HG02840 (cell line): ENCODE data around the gene CBX7.

Experiments
- ATAC-seq: cut with Tn5 transposase; IDR thresholded peaks from one replicate; pipeline ENCODE4 v1.9.1; 2021; ENCODE audit warnings: mild to moderate bottlenecking, moderate library complexity, moderate number of reproducible peaks; ENCODE audit not compliant: unreplicated experiment, low FRiP score

The CBX7 gene

DNA sequence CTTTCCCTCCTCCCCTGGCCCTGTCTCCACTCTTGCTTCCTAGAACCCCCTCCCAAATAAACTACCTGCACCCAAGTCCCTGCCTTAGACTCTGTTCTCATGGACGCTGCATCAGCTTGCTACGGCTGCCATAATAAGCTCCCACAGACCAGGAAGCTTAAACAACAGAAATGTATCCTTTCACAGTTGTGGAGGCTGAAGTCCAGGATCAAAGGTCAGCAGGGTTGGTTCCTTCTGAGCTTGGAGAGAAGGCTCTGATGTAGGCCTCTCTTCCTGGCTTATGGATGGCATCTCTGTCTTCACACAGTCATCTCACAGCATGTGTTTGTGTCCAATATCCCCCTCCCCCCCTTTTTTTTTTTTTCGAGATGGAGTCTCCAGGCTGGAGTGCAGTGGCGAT is 23.4 kb downstream of the CBX7 start:
- no peak for ATAC-seq

DNA sequence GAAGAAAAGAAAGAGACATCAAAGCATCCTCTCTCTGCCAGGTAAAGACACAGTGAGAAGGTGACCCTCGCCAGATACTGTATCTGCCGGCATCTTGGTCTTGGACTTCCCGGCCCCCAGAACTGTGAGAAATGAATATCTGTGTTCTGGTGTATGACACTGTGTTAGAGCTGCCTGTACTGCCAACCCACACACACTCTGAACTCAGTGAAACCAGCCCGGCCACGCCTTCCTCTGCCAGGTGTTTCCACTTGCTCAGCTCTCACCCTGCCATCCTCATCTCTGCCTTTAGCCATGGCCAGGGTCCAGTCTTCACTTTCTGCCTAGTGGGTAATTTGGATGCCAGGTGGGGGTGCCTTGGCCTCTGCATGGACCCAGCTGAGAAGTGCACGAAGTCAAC is 24.0 kb downstream of the CBX7 start:
- ATAC-seq = no peak

DNA sequence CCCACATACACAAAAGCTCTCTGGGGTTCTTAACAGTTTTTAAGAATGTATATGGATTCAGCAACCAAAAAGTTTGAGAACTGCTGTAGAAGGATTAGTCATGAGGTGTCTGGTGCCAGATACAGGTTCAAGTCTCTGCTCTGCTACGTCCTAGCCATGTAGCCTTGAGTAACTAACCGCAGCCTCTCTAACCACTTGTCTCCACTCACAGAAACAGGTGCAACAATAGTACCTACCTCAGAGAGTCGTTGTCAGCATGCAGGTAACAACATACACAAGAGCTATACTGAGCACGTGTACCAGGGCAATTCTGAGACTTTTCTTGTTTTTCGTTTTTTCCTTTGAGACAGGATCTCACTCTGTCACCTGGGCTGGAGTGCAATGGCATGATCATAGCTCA is 26.9 kb downstream of the CBX7 start:
- ATAC-seq = no peak

DNA sequence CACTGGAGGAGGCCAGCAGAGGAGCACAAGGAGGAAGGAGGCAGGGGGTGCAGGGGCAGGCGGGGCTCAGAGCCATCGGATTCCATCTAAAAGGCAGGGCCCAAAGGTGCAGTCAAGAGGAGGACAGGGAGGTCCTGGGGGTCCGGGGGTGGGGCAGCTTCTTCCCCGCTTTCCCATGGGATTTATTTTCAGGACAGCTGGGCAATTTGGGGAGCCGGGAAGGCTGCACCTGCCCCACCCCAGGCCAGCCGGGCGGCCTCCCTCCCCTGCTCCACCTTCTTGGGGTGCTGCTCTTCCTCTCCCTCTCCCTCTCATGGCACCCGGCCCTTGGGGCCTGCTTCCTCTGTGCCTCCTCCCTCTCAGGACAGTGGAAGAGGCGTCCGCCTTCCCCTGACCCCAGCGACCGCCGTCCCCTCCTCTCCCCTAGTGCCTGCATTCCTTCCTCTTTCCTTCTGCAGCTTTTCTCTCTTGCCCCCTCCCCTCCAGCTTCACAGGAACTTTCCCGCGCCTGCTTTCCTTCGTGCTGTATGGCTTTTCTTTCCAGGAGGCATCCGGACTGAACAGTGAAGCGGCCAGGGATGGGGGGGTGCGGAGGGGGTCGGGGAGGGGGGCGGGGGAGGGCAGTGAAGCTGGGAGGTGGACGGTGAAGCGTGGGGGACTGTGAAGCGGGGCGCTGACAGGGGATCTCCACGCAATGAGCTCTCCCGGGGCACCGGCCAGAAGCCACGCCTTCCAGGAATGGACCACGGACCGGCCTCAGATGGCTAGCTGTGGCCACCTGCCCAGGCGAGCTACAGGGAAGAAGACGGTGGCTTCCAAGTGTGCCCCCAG is 28.5 kb downstream of the CBX7 start:
- ATAC-seq = no peak

DNA sequence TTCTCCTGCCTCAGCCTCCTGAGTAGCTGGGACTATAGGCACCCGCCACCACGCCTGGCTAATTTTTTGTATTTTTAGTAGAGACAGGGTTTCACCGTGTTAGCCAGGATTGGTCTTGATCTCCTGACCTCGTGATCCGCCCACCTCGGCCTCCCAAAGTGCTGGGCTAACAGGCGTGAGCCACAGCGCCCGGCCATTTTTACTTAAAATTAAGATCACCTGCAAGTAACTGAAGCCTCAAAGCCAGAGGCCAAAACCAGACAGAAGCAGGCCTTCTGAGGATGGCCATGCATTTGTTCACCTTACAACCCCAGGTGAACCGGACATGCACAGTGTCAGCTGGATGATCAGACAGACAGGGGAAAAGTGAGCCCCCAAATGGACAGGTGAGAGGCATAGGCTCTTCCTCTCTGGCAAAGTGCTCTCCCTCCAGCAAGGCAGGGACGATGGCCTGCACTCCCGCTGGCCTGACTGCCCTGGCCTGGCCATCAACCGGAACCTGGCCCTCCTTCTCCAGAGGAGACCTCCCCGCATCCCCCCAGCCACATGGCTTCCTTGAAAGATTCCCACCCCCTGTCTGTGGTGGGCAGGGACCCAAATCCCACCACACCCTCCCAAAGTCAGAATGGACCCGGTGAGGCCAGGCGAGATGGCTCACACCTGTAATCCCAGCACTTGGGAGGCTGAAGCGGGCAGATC is 29.6 kb downstream of the CBX7 start:
- no peak for ATAC-seq

DNA sequence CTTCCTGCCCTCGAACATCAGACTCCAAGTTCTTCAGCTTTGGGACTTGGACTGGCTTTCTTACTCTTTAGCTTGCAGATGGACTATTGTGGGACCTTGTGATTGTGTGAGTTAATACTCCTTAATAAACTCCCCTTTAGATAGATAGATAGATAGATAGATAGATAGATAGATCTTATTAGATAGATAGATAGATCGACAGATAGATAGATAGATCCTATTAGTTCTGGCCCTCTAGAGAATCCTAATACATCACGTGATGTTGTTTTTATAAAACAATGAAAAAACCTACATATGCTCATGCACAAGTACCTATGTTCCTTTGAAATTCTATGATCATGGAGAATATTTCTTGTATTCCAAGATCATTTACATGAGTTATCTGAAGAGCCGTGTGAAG is 31.5 kb downstream of the CBX7 start:
- ATAC-seq = no peak

DNA sequence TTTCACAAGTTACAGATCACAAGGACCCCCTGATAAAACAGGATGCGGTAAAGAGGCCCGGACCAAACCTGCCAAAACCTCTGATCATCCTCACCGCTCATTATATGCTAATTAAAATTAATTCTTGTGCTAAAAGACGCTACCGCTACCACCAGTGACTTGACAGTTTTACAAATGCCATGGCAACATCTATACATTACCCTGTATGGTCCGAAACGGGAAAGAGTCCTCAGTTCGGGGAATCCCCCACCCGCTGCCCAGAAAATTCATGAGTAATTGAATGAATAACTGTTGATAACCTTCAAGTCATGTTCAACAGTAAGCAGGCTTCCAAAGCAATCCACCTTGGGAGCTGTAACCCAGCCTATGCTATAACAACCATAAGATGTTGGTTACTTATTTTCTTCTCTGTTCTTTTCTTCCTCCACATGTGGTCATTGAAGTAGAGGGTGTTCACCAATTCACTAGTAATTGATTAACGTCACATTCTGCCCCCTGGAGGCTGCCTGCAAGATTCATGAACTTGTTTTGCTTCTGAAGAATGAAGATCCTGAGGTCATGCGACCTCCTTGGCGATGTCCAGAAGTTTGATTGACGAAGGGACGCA is 34.8 kb downstream of the CBX7 start:
- no peak for ATAC-seq

DNA sequence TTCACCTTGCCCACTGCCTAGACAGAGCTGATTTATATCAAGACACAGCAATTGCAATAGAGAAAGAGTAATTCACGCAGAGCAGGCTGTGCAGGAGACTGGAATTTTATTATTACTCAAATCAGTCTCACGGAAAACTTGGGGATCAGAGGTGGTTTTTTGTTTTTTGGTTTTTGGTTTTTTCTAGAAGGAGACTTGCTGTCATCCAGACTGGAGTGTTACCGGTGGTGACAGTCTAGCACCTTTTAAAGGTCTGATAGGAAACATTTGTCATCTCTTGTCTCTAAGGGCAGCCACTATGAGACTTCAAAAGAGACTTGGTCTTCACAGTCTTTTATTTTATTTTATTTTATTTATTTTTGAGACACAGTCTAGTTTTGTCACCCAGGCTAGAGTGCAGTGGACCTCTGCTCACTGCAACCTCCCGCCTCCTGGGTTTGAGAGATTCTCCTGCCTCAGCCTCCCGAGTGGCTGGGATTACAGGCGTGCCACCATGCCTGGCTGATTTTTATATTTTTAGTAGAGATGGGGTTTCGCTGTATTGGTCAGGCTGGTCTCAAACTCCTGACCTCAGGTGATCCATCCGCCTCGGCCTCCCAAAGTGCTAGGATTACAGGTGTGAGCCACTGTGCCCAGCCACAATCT is 36.4 kb downstream of the CBX7 start:
- ATAC-seq = no peak

DNA sequence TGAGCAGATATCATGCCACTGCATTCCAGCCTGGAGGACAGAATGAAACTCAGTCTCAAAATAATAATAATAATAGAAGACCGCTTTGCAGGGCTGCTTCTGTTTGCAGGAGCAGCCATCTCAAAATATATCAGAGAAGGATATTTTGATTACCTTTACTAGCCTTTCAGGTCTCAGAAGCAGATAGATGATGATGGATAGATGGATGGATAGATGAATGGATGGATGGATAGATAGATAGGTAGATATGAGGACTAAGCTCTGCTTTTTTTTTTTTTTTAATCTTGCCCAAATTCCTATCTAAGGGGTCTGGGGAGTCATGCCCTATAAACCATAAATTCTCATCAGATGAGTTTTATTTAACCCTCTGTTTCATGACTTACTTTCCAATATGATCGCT is 36.9 kb downstream of the CBX7 start:
- ATAC-seq = no peak

DNA sequence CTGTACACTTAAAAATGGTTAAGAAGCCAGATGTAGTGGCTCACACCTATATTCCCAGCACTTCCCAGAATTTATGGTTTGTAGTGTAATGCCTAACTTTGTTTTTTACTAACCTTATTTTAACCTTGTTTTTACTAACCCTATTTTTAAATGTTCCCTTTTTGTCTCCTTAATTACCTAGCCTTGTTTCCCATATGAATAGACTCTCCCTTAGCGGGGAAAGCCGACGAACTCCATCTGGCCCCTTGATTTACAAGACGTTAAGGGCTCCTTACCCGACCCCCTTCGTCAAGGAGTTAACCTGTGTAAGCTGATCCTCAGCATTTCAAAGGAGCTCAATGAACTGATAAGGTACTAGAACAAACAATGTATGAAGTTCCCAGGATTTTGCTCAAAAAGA is 38.4 kb downstream of the CBX7 start:
- ATAC-seq = no peak

DNA sequence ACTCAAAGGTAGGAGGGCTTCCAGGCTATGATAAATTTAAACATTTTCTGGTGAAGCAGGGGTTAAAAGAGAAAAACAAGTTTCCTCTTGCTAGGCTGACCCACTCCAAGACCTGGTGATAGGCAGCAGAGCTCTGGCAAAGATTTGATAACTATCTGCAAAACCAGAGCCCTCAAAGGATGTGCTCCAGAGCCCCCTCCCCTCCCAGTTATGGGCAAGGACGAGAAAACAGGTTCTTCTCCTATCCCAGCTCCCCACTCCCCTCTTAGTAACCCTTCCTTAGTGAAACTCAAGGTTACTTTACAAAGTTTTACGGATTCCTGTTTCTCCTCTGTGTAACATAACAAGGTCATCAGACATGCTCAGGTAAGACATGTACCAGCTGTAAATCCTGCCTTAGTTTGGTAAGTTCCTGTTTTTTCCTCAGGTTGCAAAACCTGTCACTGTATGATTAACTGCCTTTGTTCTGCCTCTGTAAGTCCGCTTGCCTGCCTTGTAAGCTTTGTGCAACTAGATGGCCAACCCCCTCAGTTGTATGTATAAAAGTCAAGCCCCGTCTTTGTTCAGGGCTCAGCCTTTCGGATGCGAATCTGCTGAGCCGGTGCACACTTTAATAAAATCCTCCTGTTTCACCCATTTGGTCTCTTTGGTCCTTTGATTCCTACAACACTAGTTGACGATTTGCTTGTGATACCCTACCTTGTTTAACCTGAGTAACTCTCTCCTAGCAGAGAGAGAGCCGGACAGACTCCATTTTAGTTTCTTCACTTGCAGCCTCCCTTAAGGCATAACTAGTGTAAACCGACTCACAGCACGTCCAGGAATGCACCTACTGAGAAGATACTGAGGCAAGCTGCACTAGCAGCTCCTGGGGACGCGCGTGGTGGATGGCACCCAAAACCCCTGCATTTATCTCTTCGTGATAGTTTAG is 41.6 kb downstream of the CBX7 start:
- no peak for ATAC-seq

DNA sequence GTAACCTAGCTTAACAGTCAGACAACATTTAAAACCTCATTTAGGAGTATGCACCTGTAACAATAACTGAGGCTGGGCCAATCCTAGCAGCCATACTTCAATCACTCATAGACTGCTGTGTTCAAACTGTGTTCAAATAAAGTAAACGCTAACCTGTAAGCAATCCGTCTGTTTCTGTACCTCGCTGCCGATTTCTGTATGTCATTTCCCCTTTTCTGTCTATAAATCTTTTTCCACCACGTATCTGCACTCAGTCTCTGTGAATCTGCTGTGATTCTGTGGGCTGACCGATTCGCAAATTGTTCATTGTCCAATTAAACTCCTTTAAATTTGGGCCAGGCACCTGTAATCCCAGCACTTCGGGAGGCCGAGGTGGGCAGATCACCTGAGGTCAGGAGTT is 43.1 kb downstream of the CBX7 start:
- no peak for ATAC-seq

DNA sequence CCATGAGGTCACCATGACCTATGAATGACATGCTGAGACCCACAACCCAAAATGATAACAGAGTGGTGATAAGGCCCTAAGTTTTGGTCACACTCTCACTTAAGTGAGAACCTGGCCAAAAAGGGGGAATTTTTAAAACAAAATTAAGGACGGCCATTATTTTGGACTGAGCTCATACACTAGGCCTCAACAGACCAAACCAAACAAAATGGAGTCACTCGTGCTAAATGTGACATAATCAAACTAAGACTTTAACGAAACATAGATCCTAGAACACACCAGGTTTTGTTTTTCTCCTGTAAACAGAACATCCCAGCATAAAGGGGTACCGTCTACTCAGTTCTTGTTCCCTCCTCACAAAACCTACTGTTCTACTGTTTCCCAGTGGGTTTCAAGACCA is 44.0 kb downstream of the CBX7 start:
- no peak for ATAC-seq

DNA sequence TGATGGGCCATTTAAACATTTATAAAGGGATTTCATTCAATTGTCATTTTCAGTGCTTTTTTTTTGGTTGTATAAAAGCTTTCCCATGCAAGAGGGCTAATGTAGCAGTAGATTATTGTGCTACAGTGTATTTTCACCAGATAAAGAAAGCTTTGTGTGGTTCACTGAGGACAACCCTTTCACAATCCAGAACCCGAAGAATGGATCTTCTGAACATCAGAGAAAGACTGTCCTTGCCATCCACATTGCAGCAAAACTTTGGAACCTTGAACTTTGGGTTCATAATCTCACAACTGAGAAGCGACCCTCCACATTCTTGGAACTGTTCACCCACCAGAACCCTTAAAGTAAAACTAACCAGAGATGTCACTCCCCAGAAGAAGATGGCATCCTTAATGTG is 46.2 kb downstream of the CBX7 start:
- no peak for ATAC-seq

DNA sequence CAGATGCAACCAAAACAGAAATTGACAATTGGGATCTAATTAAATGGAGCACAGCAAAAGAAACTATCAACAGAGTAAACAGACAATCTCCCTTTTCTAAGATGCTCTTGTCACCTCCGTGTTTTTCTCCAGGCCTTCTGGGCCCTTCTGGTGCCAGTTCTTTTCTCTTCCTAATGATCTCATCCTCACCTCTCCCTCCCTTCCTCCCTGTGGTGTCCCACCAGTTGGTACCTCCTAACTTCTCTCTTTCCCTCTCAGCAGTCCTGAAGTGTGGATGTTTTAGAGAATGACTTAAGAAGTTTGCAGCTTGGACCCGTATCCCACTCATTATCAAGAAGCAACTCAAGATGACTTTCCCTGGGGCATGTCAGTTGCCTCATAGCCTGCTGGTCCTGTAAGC is 49.0 kb downstream of the CBX7 start:
- no peak for ATAC-seq

DNA sequence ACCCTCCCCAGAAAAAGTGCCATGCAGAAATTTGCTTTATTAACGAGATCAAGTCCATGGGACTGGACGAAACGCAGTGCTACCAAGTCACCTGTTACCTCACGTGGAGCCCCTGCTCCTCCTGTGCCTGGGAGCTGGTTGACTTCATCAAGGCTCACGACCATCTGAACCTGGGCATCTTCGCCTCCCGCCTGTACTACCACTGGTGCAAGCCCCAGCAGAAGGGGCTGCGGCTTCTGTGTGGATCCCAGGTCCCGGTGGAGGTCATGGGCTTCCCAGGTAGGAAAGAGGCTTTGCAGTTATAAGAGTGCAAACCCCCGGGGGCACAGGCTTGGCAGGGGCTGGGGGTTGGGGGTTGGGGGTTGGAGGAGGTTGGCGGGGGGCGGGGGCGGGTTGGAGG is 51.3 kb downstream of the CBX7 start:
- no peak for ATAC-seq

DNA sequence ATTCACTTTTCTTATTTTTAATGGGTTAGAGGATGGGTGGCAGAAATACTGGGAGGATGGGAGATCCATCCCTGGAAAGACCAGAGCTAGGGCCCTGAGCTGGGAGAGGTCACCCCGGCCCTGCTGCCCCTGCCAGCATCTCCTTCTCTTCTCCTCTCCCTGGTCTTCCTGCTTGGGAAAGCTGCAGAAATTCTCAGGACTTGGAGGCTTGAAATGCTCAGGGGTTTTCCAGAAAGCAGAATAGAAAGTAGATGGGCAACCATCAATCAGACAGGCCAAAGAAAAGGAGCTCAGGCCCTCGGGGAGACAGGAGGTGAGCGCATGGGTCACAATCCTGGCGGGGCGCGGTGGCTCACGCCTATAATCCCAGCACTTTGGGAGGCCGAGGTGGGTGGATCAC is 53.9 kb downstream of the CBX7 start:
- no peak for ATAC-seq

DNA sequence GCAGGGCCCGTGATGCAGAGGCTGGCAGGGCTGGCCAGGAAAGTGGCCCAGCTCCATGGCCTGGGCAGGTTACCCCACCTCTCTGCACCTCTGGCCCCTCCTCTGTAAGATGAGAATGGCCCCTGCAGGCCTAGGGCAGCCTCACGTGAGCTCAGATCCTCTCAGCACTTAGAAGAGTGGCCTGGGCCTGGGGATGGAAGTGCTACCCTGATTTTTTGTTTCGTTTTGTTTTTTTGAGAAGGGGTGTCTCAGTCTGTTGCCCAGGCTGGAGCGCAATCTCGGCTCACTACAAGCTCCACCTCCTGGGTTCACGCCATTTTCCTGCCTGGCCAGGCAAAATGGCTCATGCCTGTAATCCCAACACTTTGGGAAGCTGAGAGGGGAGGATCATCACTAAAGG is 54.5 kb downstream of the CBX7 start:
- no peak for ATAC-seq

DNA sequence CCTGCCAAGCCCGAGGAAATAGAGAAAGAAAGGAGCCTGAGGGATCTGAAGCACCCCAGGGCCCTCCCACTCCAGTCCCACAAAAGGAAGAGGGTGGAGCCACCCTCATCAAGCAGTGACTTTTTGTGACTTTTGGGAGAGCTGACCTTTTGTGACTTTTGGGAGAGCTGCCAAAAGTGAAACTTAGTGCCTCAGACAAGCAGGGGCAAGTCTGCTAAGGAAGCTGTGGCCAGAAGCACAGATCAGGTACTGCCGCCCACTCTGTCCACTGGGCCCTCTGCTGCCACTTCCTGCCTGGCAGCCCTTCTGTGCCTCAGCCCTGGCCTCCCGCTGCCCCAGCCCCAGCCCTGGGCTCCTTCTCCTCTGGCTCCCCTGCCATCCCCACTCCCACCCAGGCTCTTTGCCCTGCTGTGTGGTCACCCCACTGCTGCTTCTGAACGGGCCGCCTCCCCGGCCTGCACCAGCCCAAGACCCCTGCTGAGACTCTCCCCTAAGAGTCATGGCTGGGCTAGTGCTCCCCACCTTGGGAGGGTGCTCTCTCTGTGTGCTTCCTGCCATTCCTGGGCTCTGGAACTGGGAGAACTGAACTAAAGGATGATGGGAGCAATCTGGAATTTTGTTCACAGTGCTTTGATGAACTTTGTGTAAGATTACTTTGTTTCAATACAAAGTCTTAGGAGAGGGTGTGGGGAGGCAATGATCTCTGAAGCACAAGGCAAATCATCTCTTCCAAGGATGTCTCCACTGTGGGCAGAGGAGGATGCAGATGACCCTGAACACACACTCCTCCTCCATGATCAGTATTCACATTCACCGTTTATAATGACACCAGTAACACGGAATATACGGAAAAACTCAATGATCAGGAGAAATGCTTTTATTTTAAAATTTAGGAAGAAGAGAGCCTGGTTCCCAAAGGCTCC is 55.1 kb downstream of the CBX7 start, which contains the start of gene APOBEC3H:
APOBEC3H (plus strand) TSS at position 147 of the 923 bp plus-strand sequence. CDS start 3,035 bp downstream, outside the sequence.
- ATAC-seq = no peak
